ENCODE measurements around the gene PPOX.

PPOX gene

GRCh38 chr1:161198897-161199431, 32.7 kb downstream of the PPOX start, which contains the start of gene ADAMTS4:
TSS of gene ADAMTS4 (minus strand) at chr1:161199054. CDS start at chr1:161198627, 427 bp downstream.
- no peak for DNase-seq

- no peak for DNase-seq
These were observed 33.4 kb downstream of the PPOX start for GRCh38 chr1:161199506-161200139.

- no peak for DNase-seq
These were observed 34.3 kb downstream of the PPOX start for GRCh38 chr1:161200421-161200991.

GRCh38 chr1:161200992-161201835, 35.0 kb downstream of the PPOX start:
- DNase-seq, result no peak

- DNase-seq, result peak; percentile 91
These were observed 35.8 kb downstream of the PPOX start, which contains the start of gene NDUFS2 for GRCh38 chr1:161201836-161202712. TSS of gene NDUFS2 (plus strand) at chr1:161202367. CDS start at chr1:161202386, 19 bp downstream.

- no peak for DNase-seq
These were observed 40.4 kb downstream of the PPOX start for GRCh38 chr1:161206411-161207140.

- no peak for DNase-seq
These were observed 40.9 kb downstream of the PPOX start for GRCh38 chr1:161207173-161207572.

- DNase-seq, result peak; percentile 56
These were observed 43.7 kb downstream of the PPOX start for GRCh38 chr1:161209790-161210409.

GRCh38 chr1:161214369-161214768, 48.1 kb downstream of the PPOX start:
- no peak for DNase-seq

GRCh38 chr1:161215076-161215475, 48.9 kb downstream of the PPOX start, which contains the start of gene FCER1G:
TSS of gene FCER1G (plus strand) at chr1:161215295. CDS start at chr1:161215322, 27 bp downstream.
- DNase-seq, result no peak

- DNase-seq, result no peak
These were observed 50.9 kb downstream of the PPOX start for GRCh38 chr1:161216945-161217712.

- DNase-seq, result no peak
These were observed 51.6 kb downstream of the PPOX start for GRCh38 chr1:161217831-161218230.

- no peak for DNase-seq
These were observed 52.3 kb downstream of the PPOX start for GRCh38 chr1:161218301-161219077.

- DNase-seq, result no peak
These were observed 53.1 kb downstream of the PPOX start for GRCh38 chr1:161219078-161219892.

GRCh38 chr1:161220002-161220401, 53.8 kb downstream of the PPOX start:
- DNase-seq, result no peak
